GM18511 (cell line): ENCODE measurements around the gene SYNE2.

Experiments
- ATAC-seq: cut with Tn5 transposase; IDR thresholded peaks from one replicate; pipeline ENCODE4 v1.9.1; 2021; ENCODE audit warnings: mild to moderate bottlenecking, moderate library complexity; ENCODE audit not compliant: unreplicated experiment

SYNE2 gene

DNA sequence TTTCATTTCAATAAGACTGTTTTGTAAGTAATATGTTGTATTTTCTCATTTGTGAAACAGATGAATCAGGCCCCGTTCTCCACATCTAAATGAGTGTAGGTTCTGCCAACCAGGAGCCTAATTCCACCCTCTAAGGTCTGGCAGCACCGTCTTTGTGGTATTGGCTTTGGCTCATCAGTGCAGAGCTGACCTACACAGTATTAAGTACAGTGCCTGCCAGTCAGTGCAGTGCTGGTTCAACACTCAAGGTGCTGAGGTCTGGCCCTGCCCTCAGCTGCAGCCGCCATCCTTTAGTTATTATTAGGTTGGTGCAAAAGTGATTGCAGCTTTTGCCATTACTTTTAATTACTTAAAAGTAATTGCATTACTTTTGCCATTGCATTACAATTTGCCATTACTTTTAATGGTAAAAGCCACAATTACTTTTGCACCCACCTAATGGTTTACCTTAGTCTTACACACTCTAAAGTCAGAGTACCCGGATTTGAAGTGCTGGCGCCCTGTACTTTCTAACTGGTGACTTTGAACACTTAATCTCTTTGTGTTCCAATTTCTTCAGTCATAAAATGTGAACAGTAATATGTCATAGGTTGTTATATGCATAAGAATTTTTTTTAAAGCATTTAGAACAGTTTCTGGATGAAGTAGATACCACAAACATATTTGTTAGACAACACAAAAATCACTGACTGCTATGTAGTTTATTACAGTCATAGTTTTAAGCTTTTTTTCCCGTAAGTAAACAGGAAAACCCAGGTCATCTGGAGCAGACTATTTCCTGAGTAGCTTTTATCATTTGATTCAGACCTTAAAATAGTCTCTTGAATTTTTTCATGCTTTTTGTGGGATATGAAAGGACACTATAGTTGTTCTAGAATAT is 99.5 kb downstream of the SYNE2 start:
- ATAC-seq, result no peak

DNA sequence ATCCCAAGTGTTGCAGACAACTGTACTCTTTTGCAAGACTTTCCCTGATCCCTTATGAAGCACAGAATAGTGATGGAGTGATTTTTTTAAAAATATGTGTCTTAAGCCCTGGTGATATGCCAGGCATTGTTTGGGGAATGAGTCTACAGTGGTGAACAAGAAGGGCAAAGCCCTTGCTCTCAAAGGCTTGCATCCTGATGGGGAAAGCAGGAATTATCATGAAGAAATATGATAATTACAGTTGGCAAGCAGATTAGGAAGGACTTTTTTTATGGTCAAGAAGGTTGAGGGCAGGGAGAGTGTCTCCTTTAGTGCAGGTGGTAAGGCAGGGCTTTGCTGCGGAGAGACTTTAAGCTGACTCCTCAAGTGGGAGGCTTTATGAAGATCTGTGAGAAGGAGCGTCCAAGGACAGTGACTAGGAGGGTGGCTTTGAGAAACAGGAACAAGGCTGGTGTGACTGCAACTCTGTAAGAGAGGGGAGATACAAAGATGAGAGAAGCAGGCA is 100.2 kb downstream of the SYNE2 start:
- ATAC-seq, result no peak

DNA sequence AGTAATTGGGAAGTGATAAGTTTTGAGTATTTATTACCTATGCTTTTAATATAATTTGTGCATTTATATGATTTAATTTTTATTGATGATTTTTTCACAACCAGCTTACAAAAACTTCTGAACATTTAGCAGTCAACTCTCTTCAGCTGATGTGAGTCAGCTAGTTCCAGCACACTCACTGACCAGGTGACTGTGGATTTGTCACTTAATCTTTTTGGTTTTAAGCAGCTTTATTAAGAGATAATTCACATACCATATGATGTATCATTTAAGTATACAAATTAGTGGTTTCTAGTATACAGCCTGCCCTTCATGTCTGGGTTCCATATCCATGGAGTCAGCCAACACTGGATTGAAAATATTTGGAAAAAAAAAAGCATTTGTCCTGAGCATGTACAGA is 103.5 kb downstream of the SYNE2 start:
- ATAC-seq, result no peak

DNA sequence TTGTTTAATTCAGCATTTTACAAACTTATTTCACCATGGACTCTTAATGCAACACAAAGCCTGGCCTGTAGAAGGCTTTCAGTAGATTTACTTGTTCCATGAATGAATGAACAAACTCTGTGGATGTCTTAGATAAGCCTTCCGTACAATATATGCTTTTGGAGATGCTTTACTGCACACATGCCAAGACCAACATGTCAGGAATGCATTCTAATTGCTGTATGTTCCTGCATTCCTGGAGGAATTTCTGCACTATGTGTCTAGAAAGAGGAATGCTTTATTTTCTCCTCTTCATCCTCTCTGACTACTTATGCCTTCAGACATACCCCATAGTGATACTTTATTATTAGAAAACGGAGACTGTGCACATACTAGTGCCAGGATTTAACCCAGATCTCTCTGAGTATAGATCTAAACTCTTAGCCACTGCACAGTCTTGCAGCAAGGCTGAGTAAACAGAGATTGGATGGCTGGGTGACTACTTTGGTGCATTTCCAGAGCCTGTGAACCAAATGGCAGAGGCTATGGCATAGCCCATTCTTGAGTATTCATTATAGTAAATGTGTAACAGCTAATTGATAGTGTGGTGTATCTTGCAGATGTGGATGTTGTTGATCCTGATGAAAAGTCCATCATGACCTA is 108.2 kb downstream of the SYNE2 start:
- no peak for ATAC-seq

DNA sequence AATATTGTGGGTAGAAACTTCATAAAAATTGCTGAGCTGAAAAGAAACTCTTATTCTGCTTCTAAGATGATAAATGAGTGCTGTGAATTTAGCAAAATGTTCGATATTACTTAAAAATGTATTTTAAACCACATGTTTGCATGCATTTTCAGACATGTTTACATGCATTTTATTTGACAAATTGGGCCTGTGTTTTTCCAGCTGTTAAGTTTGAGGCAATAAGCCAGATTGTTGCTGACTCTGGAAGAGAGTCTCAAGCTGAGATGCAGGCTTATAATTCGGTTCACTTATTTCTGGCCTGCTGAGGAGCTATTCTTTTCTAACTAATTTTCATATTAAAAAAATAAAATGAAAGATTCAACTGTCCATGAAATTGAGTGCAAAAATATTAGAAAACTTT is 110.1 kb downstream of the SYNE2 start:
- no peak for ATAC-seq

DNA sequence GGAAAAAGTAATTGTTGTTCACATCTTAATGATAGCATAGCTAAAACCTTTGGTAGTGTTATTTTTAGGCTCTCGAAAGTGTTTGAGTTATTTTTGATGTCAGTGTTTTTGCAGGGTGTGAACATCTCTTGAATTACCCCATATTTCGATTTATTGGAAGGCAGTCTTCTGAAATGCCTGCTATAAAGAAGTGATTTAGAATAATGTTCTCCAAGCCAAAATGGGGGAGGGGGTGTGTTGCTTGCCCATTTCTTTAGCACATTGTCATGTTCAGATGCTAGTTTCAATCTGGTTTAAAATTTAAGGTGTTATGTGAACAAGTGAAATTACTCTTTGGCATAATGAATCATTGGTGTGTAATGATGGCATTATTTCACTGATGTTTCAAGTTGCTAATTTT is 110.6 kb downstream of the SYNE2 start:
- ATAC-seq, result no peak

DNA sequence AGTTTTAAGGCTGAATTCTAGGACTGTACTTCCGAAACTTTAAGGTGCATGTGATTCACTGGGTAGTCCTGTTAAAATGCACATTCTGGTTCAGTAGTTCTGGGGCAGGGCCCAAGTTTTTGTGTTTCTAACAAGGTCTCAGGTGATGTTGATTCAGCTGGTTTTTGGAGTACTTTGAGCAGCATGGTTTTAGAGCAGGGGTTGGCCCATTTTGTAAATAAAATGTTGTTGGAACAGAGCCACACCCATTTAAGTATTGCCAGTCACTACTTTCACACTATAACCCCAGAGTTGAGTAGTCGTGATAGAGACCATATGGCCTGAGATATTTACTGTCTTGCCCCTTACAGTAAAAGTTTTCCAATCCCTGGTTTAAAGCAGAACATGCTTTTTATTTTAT is 111.3 kb downstream of the SYNE2 start:
- ATAC-seq, result no peak

DNA sequence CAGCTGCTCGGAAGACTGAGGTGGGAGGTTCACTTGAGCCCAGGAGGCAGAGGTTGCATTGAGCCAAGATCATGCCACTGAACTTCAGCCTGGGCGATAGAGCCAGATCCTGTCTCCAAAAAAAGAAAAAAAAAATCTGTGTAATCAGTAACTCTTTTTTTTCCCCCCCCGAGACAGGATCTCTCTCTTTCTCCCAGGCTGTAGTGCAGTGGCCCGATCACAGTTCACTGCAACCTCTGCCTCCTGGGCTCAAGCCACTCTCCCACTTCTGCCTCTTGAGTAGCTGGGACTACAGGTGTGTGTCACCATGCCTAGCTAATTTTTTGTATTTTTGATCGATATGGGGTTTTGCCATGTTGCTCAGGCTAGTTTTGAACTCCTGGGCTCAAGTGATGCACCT is 113.6 kb downstream of the SYNE2 start:
- no peak for ATAC-seq

DNA sequence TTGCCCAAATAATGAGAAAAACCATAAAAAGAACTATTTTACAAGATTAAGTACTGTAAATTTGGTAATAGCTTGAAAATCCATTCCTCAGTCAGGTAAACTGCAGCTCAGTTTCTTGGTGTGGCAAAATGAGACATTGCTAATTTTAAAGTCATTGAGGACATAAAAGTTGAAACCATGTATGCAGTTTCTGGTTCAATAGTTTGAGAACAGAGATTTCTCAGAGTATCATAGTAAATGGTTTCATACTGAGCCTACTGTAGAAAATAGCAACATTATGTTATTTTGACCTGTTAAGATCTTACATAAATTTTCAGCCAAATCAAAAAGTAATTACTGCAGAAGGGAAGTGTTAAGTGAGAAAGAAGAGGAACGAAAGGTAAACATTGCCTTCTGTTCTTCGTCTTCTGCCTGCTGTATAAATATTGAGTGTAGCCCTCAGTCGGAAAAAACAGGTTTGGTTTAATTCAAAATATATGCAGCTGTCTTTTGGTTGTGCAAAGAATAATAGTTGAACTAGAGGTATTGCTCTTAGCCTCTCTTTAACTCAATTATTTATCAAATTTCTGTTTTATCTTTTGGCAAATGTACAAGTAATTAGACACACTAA is 119.6 kb downstream of the SYNE2 start:
- ATAC-seq, result no peak

DNA sequence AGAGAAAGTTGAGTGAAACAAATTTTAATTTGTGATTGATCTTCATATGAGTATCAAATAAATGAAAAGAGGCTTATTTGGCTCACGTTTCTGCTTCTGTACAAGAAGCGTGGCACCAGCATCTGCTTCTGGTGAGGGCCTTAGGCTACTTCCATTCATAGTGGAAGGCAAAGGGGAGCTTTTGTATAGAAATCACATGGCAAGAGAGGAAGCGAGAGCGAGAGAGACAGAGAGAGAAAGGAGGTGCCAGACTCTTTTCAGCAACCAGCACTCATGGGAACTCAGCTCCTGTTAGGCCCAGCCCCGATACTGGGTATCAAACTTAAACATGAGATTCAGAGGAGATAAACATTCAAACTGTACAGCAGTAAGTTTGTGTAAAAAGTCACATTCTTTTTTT is 121.4 kb downstream of the SYNE2 start:
- ATAC-seq, result no peak

DNA sequence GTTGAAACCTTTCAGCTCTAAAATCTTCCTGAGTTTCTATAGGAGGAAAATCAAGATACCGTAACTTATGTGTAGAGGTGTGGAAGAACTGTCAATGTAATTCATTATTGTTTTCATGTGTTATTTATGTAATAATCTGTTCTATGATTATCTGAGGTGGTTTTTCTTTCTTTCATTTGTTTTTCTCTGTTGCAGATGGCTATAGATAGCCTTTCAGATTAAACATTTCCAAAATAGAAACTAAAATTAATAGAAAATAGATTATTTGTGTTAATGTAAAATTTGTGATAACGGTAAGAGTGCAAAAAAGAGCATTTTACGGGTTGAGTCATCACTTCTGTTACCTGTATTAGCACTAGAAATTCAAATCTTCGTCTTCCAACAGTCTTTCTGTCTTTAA is 128.8 kb downstream of the SYNE2 start:
- no peak for ATAC-seq

DNA sequence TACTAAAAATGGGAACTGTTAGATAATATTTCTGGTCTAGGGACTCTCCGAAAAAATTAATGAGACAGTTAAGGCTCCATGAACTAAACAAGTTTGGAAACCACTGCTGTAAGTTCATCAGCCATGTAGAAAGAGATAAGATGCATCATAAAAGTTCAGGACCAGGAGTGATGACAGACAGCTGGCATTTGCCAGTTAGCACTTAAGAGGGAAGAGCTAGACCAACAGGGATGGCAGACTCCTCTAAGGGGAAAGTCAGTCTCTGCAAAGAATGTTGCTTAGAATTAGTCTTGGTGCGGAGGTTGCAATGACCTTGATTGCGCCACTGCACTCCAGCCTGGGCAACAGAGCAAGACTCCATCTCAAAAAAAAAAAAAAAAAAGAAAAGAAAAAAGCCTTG is 129.4 kb downstream of the SYNE2 start:
- ATAC-seq, result no peak

DNA sequence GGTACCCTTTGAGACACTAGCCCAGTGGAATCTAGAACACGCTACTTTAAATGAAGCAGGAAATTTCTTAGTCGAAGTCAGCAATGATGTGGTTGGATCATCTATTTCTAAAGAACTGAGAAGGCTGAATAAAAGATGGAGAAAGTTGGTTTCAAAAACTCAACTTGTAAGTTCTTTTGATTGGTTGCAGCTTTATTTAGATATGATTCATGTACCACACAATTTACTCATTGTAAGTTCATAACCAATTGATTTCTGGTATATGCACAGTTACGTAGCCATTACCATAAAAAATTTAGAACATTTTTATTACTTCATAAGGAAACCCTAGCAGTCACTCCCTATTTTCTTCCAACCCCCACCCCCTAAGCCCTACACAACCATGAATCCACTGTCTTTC is 129.8 kb downstream of the SYNE2 start:
- ATAC-seq, result no peak

DNA sequence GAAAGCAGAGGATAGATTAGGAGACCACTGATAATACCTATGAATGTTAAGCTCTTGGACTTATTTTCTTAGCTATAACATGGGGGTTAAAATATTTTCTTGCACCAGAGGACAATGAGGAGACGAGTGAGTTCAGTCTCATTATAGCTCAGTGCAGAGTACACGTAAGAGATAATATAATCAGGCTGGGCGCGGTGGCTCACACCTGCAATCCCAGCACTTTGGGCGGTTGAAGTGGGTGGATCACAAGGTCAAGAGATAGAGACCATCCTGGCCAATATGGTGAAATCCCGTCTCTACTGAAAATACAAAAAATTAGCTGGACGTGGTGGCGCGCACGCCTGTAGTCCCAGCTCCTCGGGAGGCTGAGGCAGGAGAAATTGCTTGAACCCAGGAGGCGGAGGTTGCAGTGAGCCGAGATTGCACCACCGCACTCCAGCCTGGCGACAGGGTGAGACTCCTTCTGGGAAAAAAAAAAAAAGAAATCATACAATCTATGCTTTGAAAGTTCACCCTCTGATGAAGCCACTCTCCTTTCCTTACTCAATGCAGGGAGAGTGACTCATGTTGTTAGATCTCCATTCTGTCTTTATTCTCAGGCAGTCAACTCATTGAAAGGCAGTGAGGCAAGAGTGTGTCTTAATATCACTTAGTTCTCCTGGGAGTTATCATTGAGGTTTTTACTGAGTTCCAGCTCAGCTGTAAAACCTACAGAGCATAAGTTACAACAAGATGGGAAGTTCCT is 134.2 kb downstream of the SYNE2 start:
- ATAC-seq, result no peak

DNA sequence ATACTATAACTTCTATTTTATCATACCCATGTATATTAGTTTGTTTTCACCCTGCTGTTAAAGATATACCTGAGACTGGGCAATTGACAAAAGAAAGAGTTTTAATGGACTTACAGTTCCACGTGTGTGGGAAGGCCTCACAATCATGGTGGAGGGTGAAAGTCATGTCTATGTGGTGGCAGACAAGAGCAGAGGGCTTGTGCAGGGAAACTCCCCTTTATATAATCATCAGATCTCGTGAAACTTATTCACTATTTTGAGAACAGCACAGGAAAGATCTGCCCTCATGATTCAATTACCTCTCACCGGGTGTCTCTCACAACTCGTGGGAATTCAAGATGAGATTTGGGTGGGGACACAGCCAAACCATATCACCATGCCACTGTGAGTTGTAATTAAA is 135.8 kb downstream of the SYNE2 start:
- ATAC-seq, result no peak

DNA sequence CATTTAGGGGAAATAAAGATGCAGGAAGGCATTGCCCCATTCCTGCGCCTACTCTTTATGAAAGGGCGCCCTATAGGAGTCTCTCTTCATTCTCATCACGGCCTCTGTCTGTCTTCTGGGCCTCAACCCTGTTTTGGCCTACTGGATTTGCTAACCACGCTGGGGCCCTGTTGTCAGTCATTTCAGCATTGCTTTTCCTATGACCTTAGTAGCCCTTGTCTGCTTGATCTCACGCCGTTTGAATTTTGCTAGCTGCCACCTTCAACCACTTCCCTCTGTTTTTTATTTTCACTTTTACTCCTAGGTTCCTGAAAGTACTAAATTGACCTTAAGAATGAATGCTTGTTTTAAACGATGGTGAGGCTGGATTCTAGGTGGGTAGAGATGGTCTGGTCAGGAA is 139.0 kb downstream of the SYNE2 start:
- ATAC-seq, result peak; percentile 50

DNA sequence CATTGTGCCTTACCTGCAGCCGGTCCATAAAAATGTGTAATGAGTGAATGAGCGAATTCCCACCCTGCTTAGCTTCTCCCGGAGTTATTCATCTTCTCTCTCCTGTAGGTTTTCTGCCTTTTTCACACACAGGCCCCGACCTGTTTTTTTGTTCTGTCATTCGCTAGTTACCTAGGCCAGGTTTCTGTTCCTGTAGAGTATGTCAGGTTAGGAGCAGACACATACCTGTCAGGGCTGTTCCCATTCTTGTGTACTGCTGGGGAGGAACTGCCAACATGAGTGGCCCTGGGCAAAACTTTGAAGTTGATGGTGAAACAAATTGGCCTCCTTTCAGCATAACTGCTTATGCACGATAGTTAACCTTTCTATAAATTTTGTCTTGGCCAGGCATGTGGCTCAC is 140.1 kb downstream of the SYNE2 start:
- ATAC-seq, result no peak

DNA sequence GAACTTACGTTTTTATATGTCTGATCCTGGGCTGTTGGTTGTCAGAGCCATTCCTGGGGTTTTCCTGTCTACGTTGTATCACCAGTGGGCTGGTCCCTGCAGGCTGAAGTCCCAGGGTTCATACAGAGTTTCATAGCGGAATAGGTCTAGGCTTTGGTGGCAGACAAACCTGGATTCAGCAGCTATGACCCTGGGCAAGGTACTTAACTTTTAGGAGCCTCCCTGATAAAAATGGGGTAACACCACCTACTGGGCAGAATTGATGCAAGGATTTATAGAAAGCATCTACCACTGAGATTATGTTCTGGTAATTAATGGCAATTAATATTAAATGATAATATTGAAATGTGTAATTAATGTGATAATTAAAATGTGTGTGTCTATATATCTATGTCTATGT is 141.2 kb downstream of the SYNE2 start:
- no peak for ATAC-seq

DNA sequence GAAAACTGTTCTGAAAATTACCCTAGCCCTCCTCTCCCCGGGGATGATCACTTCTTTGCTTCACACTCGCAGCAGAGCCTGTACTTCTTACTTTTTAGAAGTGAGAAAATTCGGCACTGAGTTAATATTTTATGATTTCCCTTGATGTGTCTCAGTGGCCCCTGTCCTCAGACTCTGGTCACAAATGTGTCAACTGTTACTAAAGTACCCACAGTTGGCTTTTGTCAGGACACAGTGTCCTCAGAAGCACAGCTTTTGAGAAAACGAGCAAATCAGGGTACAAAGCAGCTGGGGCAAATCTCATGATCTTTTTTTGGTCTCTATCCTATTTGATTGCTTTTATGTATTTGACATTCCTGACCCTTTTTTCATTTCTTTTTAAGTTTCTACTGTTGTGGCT is 142.5 kb downstream of the SYNE2 start:
- ATAC-seq, result no peak

DNA sequence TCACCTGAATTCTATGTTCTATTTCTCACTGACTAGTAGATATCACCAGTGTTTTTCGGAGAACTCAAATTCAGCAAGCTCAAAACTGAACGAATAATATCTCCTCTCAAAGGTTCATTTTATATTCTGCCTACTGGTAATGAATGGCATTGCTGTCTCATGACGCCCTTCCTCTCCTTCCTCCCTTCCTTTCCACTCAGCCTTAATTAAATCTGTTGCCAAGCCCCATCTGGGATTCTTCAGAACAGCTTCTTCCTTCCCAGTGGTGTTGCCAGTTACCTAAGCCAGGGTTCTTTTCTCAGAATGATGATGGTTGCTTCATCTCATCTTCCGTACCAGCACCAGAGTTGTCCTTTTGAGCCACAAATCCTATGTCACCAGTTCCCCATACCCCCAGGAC is 143.2 kb downstream of the SYNE2 start:
- no peak for ATAC-seq

DNA sequence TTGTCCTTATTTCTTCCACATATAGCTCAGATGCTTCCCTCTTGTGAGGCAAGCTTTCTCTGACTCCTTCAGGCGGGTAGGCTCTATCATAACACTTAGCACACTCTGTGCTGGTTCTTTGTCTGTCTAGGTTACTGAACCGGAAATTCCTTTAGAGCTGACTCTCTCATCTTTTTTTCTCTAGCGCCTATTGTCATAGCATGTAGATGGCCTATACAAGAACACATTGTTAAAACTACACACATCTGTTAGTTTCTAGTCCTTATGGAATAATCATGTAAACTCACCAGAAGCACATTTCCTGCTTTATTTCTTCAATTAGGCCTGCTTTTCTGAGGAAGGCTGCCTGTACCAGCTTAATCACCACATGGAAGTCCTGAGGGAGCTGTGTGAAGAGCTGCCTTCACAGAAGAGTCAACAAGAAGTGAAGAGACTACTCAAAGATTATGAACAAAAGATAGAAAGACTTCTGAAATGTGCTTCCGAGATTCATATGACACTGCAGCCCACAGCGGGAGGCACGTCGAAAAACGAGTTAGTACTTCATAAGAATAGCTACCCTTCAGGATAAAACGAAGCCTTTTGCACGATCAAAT is 143.9 kb downstream of the SYNE2 start:
- ATAC-seq, result no peak
